Fibroblast of mammary gland (primary cell): ENCODE results near the gene POLR2F.
A peak's percentile ranks its signal among the peaks of the same experiment; 100 is the strongest.

Experiments used
- DNase-seq: peaks from one replicate; pipeline ENCODE4 v3.0.0-alpha.2; 2010; ENCODE audit warnings: low read depth
- H3K4me3 ChIP-seq: 2 replicates; pipeline ENCODE4 v1.5.1; 2011; ENCODE audit warnings: low read depth, mild to moderate bottlenecking, low read length, moderate library complexity; ENCODE audit not compliant: control insufficient read depth
- TF ChIP-seq, protein P1 (sequence below): conservative IDR thresholded peaks from 2 replicates; pipeline ENCODE4 v1.5.1; 2011; ENCODE audit warnings: low read depth, low read length, inconsistent platforms; ENCODE audit not compliant: control insufficient read depth, insufficient read depth

Gene POLR2F

DNA sequence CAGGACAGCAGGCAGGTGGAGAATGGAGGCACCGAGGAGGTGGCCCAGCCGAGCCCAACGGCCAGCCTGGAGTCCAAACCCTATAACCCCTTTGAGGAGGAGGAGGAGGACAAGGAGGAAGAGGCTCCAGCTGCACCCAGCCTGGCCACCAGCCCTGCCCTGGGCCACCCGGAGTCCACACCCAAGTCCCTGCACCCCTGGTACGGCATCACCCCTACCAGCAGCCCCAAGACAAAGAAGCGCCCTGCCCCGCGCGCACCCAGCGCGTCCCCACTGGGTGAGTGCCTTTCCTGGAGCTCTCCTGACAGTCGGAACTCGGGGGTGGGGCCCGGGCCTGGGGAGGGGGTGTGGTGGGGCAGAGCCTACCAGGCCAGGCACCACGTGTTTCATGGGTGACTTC lies 27.7 kb upstream of the POLR2F start:
- TF ChIP-seq, protein P1, sequence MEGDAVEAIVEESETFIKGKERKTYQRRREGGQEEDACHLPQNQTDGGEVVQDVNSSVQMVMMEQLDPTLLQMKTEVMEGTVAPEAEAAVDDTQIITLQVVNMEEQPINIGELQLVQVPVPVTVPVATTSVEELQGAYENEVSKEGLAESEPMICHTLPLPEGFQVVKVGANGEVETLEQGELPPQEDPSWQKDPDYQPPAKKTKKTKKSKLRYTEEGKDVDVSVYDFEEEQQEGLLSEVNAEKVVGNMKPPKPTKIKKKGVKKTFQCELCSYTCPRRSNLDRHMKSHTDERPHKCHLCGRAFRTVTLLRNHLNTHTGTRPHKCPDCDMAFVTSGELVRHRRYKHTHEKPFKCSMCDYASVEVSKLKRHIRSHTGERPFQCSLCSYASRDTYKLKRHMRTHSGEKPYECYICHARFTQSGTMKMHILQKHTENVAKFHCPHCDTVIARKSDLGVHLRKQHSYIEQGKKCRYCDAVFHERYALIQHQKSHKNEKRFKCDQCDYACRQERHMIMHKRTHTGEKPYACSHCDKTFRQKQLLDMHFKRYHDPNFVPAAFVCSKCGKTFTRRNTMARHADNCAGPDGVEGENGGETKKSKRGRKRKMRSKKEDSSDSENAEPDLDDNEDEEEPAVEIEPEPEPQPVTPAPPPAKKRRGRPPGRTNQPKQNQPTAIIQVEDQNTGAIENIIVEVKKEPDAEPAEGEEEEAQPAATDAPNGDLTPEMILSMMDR: no peak
- no peak for DNase-seq
- H3K4me3 ChIP-seq: no peak overlapping the region

DNA sequence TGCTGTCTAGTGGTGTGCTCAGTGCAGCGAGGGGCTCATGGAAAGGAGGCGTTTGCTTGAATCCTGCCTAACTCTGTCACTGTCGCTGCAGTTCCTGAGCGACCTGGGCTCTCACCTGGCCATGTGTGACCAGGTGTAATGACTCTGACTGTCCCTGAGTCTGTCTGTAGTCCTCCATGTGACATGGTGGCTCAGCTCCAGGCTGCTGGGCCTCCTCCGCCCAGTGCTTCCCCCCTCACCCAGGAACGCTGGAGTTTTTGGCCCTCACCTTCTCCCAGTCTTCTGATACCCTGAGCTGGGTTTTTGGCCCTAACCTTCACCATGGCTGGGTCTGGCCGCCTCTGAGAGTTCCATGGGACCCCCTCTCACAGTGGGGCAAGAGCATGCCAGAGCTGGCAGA lies 27.1 kb upstream of the POLR2F start:
- H3K4me3 ChIP-seq: no peak overlapping the region
- TF ChIP-seq, protein P1: no peak
- no peak for DNase-seq

DNA sequence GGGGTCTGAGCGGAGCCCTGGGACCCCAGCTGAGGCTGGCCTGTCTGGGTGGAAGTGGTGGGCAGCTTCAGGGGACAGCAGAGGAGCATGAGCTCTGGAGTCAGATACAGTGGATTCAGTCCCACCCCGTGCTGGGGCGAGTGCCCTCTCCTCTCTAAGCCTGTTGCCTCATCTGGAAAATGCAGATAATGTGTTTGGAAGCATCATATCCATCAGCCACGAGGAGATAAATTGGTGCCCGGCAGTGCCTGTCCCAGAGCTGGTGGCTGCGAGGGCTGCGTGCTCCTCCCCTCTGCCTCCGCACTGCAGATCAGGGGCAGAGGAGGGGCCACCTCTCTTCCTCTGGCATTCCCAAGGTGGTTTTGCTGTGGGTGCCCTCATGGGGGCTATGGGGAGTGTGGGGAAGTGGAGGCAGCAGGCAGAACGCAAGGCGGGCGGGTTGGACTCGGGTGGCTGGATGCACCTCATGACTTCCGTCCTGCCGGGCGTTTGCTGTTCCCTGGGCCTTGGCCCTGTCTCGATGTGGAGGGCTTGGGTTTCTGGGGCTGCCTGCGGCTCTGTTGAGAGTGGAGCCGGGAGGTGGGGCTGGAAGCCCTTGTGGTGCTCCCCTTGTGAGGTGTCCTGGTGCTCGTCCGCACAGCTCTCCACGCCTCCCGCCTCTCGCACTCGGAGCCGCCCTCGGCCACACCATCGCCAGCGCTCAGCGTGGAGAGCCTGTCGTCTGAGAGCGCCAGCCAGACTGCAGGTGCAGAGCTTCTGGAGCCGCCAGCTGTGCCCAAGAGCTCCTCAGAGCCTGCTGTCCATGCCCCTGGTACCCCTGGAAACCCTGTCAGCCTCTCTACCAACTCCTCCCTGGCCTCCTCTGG lies 26.5 kb upstream of the POLR2F start:
- TF ChIP-seq, protein P1: no peak
- DNase-seq: no peak
- H3K4me3 ChIP-seq: no peak overlapping the region

DNA sequence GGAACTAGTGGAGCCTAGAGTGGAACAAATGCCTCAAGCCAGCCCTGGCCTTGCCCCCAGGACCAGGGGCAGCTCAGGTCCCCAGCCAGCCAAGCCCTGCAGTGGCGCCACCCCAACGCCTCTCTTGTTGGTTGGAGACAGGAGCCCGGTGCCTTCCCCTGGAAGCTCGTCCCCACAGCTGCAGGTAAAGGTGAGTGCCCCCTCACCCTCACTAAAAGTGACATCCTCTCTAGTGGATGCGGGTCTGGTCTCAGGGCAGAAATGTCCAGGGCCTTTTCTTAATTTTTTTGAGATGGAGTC lies 25.9 kb upstream of the POLR2F start:
- TF ChIP-seq, protein P1: no peak
- no peak for DNase-seq
- no peak overlapping the region for H3K4me3 ChIP-seq

DNA sequence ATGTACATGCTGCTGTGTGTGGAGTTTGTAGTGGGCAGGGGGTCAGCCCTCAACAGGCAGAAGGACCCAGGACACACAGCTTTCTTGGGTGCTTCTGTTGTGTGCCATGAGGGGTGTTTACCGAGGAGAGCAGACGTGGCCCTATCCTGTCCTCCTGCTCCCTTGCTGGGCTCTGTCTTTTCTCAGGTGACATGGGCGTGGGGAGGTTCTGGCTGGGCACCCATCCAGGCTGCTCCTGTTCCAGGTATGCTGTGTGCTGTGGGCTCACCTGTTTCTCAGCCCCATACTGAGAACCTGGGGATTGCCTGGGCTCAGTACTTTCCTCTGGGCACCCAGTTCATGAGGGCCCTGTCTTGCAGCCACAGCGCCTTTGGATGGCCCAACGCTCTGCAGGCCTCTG lies 24.1 kb upstream of the POLR2F start:
- DNase-seq: no peak
- no peak overlapping the region for H3K4me3 ChIP-seq
- TF ChIP-seq, protein P1: no peak

DNA sequence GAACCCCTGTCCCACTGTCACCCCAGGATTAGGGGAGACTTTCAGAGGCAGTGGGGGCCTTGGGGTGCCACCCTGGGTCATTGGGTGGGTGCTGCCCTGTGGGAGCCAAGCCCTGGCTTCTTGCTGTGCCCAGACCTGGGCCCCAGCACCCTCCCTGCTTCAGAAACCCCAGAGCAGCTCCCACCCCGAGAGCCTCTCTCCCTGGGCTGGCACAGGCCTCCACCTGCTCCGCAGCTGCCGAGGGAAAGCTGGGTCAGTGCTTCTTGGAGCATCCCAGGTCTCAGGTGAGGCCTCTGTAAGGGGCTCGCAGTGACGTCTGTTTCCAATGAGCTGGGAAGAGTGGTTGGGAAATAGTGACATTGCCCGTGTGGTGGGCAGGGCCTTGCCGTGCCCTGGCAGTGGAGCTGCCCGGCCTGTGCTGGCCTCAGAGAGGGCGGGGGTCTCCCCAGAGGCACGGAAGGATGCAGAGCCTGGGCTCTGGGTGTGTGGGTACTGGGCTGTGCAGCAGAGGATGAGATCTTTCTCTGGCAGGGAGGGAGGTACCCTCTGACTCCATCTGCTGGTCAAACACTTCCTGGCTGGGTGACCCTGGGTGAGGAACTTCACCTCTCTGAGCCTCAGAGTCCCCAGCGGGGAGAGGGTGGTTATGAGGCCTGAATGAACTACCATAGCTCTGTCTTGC lies 23.1 kb upstream of the POLR2F start:
- peak; percentile 49 for DNase-seq
- TF ChIP-seq, protein P1: peak; percentile 59
- no peak overlapping the region for H3K4me3 ChIP-seq
